ENCODE data around the gene MTHFS.
"Not testable (repeated sequence)": the region's sequence is repeated elsewhere in the genome, so short reads cannot be mapped to it uniquely, and the experiment has no call there.

The MTHFS gene

DNA sequence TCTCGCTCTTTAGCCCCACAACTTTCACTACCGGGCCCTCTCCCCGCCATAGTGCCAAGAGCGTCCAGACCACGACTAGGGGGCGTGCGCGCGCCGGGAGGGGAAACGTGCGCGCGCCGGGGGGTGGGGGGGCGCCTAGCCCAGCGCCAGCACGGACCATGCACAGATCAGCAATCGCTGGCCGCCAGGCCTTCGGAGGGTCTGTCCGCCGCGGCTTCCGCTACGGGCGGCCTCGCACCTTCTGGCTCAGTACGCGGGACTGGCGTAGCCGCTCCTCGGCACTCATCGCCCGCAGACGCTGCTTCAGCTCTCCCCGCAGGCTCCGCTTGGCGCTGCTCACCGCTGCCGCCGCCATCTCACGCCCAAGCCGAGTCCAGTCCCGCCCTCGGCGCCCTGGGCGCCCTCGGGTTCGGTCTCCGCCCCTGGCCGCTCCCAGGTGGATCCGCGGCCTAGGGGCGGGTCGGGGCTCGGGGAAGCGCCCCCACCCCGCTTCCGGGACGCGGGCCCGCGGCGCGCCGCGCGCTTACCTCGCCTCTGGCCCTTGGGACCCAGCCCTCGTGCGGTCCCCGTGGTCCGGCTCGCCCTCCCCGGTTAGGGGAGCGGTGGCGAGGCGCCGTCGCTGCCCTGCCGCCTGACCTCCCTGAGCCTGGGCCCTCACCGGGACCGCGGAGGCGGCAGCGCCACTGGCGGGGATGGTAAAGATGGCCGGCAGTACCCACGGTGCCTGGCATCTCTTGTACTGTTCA lies at the start of gene MTHFS:
MTHFS (minus strand) TSS at position 381 of the 746 bp plus-strand sequence; CDS start at position 355, 26 bp downstream.
- peak; percentile 62 to 65 for DNase-seq

- no peak for DNase-seq
Measured at GRCh38 chr15:79944622-79945021, 47.8 kb upstream of the MTHFS start.

- no peak for DNase-seq
Measured at GRCh38 chr15:79943820-79944219, 47.0 kb upstream of the MTHFS start.

DNA sequence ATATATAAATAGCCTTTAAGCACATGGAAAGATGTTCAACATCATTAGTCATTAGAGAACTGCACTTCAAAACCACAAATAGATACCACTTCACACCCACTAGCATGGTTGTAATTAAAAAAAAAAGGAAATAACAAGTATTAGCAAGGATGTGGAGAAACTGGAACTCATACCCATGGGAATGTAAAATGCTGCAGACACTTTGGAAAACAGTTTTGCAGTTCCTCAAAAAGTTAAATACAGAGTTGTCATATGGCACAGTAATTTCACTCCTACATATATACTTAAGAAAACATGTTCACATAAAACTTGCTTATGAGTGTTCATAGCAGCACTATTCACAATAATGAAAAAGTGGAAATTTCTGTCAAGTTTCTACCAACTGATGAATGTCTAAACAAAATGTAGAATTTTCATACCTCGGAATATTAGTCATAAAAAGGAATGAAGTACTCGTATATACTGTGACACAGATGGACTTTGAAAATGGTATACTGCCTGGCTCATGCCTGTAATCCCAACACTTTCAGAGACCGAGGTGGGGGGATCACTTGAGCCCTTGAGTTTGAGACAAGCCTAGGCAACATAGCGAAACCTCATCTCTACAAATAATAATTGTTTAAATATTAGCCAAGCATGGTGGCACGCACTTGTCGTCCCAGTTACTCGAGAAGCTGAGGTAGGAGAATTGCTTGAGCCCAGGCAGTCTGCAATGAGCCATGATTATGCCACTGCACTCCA lies 46.1 kb upstream of the MTHFS start:
- no peak for DNase-seq

- DNase-seq: no peak
Measured at GRCh38 chr15:79939399-79939798, 42.6 kb upstream of the MTHFS start.

GRCh38 chr15:79938143-79938542 lies 41.3 kb upstream of the MTHFS start:
- no peak for DNase-seq

- not testable (repeated sequence) for DNase-seq
Measured at GRCh38 chr15:79935556-79936201, 38.9 kb upstream of the MTHFS start.

GRCh38 chr15:79933231-79933630 lies 36.4 kb upstream of the MTHFS start:
- DNase-seq: no peak

DNA sequence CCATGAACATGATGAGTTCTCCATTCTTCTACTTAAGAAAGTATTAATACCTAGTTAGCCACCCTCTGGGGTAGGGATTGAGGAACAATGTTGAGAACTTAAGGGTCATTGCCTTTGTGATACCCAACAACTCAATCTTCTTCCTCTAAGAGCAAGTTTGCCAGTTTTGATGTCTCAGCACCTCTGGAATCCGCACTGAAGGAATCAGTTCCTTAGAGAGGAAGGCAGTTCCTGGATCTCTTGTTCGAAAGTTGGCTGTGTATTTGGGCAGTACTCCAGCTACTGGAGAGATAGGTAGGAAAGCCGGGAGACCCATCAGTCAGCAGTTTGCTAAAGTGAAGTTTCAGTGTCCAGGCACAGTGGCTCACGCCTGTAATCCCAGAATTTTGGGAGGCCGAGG lies 35.6 kb upstream of the MTHFS start:
- DNase-seq: no peak

DNA sequence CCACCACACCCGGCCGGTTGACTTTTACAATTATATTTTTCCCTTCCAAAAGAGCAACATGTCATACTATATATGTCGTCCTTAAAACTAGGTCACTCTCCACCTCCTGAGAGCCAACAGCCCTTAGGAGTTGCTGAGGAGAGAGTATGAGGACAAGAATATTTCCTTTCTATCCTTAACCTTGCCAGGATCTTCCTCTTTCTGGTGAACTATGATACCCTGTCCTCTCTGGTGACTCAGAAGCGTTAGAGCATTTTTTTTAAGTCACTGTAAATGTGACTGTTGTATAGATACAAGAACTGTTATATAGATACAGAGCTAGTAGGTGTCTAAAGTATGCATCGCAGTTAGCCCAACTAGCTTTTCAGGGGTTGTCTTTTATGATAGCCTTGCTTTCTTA lies 33.7 kb upstream of the MTHFS start:
- DNase-seq: no peak

DNA sequence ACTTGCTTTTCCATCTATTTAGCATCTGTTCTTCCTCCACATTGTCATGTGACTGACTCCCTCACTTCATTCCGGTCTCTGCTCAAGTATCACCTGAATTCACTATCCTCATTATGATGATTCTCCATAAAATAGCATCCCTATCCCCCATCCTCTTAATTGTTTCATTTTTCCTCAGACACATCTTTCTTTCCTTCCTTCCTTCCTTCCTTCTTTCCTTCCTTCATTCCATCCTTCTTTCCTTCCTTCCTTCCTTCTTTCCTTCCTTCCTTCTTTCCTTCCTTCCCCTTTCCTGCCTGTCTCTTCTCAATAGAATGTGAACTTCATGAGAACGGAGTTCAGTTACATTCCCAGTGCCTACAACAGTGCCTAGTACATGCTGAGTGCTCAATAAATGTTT lies 32.6 kb upstream of the MTHFS start:
- no peak for DNase-seq

DNA sequence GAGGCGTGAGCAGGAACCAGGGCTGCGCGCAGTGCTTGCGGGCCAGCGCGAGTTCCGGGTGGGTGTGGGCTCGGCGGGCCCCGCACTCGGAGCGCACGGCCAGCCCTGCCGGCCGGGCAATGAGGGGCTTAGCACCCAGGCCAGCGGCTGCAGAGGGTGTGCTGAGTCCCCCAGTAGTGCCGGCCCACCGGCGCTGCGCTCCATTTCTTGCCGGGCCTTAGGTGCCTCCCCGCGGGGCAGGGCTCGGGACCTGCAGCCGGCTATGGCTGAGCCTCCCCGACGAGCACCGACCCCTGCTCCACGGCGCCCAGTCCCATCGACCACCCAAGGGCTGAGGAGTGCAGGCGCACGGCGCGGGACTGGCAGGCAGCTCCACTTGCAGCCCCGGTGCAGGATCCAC lies 29.3 kb upstream of the MTHFS start:
- not testable (repeated sequence) for DNase-seq

DNA sequence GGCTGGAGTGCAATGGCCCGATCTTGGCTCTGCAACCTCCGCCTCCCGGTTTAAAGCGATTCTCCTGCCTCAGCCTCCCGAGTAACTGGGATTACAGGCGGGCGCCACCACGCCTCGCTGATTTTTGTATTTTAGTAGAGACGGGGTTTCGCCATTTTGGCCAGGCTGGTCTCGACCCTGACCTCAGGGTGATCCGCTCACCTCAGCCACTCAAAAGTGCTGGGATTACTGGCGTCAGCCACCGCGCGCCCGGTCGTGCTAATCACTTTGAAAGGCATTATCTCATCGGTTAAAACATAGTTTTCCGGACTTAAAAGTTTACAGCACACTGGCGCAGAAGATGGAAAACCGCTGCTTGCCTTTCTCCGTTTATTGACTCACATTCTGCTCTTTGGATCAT lies 27.6 kb upstream of the MTHFS start:
- DNase-seq: no peak

DNA sequence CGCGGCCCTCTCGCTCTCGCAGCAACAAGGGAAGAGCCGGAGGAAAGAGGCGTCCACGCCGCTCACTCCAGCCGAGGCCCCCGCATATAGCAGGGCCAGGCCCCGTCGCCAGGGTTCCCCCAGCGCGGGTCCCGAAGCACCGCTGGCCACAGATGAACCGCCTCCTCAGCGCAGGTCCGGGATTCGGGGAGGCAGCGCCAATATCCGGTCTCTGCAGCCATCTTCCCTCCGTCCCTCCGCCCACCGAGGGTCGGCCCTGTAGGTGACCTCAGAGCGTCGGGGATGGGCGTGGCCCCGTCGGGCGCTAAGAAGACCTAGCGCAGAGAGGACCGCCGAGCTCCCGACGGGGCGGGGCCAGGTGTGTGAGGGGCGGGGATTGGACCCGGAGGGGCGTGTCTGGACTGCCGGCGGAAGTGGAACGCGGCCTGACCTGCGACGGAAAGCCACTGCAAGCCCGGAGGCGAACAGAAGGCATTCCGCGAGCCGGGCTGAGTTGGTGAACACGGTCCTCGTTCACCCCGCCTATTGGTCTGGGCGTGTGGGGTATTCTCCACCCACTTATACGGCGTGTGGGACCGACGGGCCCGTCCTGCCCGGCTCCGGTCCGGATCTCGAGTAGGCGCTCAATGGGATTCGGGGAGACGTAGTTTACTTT lies 26.8 kb upstream of the MTHFS start:
- peak; percentile 97 to 98 for DNase-seq

- peak; percentile 65 to 74 for DNase-seq
Measured at GRCh38 chr15:79923079-79923514, 26.3 kb upstream of the MTHFS start.

DNA sequence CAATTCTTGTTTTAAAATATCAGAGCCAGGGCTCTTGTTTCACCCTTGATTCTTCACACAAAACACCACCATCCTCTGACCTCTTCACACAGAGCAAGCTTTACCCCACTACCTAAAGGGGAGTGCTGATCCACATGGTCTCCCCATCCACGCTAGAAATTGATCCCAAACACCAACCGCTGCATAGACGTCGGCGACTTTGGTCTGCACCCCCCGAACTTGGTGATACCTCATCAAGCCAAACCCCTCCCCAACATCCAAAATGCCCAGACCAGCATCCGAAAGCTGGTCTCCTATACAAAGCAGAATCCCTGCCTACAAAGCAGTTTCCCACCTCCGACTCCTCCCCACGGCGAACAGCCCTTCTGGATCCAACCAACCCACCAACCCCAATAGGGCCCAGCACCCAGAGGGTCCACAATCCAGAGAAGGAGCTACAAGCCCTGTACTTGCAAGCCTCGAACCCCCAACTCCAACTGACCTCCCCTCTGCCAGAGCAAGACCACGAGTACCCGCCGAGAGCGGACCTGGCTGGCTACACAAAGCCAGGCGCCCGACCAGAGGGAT lies 25.8 kb upstream of the MTHFS start:
- no peak for DNase-seq

DNA sequence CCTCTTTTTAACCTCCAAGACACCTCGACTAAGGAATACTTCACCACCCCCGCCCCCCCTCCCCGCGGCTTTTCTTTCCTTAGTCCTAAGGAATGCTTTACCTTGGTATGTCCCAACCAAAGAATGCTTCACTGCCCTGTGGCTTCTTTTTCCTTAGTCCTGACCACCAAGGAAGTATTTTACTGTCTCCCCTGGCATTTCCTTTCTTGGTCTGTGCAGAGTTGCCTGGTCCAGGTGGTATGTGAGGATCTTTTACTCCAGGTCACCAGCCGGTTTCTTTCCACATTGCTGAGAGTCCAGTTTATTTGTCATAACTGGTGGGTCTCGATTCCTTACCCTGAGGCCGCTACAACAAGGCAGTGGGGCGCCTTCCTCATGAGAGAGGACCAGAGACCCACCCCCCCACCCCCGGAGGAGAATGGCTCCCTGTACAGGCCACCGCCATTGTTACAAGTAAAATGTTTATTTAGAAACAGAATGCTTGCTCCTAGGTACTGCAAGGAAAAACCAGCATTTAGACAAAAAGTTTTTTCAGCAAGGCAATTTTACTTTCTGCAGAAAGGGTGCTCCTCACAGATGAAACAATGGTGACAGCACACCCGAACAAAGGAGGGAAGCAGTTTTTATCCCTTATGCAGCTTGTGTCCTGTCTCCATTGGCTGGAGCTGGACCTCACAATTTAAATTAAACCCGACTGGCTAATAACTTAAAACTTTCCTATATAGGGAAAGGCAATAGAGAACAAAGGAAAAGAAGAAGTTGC lies 23.1 kb upstream of the MTHFS start:
- no peak for DNase-seq

- no peak for DNase-seq
Measured at GRCh38 chr15:79919090-79919748, 22.4 kb upstream of the MTHFS start.

- DNase-seq: no peak
Measured at GRCh38 chr15:79918278-79918677, 21.5 kb upstream of the MTHFS start.

GRCh38 chr15:79916502-79917132 lies 19.8 kb upstream of the MTHFS start:
- DNase-seq: no peak

Measured in stimulated activated CD4-positive, alpha-beta T cell treated with anti-CD3 and anti-CD28 coated beads, Interleukin-4, amount 100 ng/mL, for 4 hours (primary cell).